ENCODE measurements around the gene ARID4B.
A peak's percentile ranks its signal among the peaks of the same experiment; 100 is the strongest.
"Not testable (repeated sequence)": the region's sequence is repeated elsewhere in the genome, so short reads cannot be mapped to it uniquely, and the experiment has no call there.

Gene ARID4B, protein sequence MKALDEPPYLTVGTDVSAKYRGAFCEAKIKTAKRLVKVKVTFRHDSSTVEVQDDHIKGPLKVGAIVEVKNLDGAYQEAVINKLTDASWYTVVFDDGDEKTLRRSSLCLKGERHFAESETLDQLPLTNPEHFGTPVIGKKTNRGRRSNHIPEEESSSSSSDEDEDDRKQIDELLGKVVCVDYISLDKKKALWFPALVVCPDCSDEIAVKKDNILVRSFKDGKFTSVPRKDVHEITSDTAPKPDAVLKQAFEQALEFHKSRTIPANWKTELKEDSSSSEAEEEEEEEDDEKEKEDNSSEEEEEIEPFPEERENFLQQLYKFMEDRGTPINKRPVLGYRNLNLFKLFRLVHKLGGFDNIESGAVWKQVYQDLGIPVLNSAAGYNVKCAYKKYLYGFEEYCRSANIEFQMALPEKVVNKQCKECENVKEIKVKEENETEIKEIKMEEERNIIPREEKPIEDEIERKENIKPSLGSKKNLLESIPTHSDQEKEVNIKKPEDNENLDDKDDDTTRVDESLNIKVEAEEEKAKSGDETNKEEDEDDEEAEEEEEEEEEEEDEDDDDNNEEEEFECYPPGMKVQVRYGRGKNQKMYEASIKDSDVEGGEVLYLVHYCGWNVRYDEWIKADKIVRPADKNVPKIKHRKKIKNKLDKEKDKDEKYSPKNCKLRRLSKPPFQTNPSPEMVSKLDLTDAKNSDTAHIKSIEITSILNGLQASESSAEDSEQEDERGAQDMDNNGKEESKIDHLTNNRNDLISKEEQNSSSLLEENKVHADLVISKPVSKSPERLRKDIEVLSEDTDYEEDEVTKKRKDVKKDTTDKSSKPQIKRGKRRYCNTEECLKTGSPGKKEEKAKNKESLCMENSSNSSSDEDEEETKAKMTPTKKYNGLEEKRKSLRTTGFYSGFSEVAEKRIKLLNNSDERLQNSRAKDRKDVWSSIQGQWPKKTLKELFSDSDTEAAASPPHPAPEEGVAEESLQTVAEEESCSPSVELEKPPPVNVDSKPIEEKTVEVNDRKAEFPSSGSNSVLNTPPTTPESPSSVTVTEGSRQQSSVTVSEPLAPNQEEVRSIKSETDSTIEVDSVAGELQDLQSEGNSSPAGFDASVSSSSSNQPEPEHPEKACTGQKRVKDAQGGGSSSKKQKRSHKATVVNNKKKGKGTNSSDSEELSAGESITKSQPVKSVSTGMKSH (N-terminal part only)

DNA sequence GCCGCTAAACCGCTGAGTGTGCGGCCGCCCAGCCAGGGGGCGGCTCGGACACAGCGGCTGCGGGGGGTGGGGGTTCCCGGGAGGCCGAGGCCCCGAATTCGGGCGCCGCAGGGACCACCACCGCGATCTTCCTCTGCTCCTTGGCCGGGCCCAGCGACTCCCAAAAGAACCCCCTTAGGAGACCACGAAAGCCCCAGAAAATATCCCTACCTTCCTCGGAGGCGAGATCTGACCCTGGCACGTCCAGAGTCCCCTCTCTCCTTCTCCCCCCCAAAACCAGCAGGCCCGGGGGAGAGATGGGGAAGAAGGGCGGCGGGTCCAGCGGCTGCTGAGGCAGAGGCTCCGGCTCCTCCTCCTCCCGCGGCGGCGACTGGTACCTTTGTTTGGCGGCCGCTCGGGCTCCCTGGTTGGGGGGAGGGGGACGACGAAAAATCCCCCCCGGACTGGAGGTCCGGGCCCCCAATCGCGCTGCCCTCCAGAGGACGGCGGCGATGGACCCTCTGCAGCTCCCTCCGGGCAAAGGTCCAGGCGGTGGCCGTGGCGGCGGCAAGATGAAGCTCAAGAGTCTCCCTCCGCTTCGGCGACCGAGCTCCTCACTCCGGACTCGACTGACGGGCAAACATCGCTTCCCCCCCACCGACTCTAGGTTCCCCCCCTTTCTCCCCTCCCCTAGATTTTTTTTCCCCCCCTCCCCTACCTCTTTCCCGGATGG, at the start of gene ARID4B:
TSS of gene ARID4B (minus strand) at position 621 of the 712 bp plus-strand sequence. CDS start 1,260 bp downstream, outside the sequence.
- intact Hi-C loops (cut with micrococcal nuclease): loop anchor here (2.0 to 10.0 kb wide), 2 partner anchors 87 to 177 kb away; partner anchors contain the start of gene B3GALNT2
- peaks cover 26% of the 10 kb centered on the region for H3K36me3 Mint-ChIP-seq (ENCODE audit: low read depth)
- no peaks in the 10 kb centered on the region for H3K27me3 Mint-ChIP-seq
- H3K4me3 Mint-ChIP-seq: no peak within 1 kb of the TSS
- no peaks in the 10 kb centered on the region for H3K9me3 Mint-ChIP-seq
- no peak within 1 kb of the TSS for H3K27ac Mint-ChIP-seq
- H3K4me1 Mint-ChIP-seq (ENCODE audit: low read depth): peaks cover 33% of the 10 kb centered on the region

DNA sequence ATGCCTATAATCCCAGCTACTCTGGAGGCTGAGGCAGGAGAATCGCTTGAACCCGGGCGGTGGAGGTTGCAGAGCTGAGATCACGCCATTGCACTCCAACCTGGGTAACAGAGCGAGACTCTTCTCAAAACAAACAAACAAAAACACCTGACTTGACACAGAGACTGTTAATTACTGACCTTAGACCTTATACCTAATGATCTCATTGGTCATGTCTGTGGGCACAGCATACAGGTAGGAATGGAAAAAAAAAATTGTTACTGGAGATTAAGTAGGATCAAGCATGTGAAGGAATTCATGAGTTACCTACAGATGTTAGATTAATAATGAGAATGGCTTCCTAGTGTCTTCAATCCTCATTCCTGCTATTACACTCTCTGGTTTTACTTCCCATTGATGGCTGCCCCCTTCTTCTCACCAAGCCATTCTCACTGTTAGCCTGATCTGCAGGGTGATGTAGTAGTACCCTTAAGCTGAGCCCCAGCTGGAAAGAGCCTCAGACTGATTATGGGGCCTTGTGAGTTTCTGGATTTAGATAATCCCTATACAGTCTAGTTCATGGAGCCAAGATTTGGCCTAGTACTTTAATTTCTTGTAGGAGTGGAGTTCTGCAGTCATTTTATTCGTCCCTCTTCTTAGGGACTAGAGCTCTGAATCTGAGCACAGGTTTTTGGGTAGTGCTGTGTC, 48.1 kb upstream of the ARID4B start:
- H3K4me3 Mint-ChIP-seq: no peak overlapping the region
- no peaks in the 10 kb centered on the region for H3K9me3 Mint-ChIP-seq
- H3K27ac Mint-ChIP-seq: no peak overlapping the region
- H3K4me1 Mint-ChIP-seq (ENCODE audit: low read depth): no peaks in the 10 kb centered on the region
- intact Hi-C loops (cut with micrococcal nuclease): no loop called here
- peaks cover 67% of the 10 kb centered on the region for H3K36me3 Mint-ChIP-seq (ENCODE audit: low read depth)
- no peaks in the 10 kb centered on the region for H3K27me3 Mint-ChIP-seq

DNA sequence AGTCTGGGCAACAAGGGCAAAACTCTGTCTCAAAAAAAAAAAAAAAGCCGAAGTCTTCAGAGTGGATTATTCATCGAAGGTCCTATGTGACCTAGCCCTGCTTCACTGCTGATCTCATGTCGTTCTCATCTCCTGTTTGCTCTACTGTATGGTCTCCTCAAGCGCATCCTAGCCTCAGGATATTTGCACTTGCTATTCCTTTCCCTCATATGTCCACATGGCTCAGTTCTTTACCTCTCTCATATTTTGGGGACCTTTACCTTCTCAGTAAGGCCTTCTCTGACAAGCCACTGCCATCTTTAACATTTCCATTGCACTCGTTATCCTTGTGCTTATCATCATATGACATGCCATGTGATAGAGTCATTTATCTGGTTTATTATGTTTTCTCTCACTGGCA, 41.8 kb upstream of the ARID4B start:
- intact Hi-C loops (cut with micrococcal nuclease): no loop called here
- peaks cover 35% of the 10 kb centered on the region for H3K36me3 Mint-ChIP-seq (ENCODE audit: low read depth)

DNA sequence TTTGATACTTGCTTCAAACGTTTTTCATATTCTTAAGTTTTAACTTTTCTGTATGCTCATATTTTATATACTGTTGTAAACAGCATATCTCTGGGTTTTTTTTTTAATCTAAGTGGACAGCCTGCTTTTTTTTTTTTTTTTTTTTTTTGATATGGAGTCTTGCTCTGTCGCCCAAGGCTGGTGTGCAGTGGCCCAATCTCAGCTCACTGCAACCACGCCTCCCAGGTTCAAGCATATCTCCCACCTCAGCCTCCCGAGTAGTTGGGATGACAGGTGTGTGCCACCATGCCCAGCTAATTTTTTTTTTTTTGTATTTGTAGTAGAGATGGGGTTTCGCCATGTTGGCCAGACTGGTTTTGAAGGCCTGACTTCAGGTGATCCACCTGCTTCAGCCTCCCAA, 40.4 kb upstream of the ARID4B start:
- no peak overlapping the region for H3K4me3 Mint-ChIP-seq
- no peaks in the 10 kb centered on the region for H3K27me3 Mint-ChIP-seq
- H3K27ac Mint-ChIP-seq: no peak overlapping the region
- peaks cover 25% of the 10 kb centered on the region for H3K4me1 Mint-ChIP-seq (ENCODE audit: low read depth)
- intact Hi-C loops (cut with micrococcal nuclease): no loop called here
- no peaks in the 10 kb centered on the region for H3K9me3 Mint-ChIP-seq
- H3K36me3 Mint-ChIP-seq (ENCODE audit: low read depth): peaks cover 27% of the 10 kb centered on the region

More for the DNA sequence above, 41.8 kb upstream of the ARID4B start:
- no peaks in the 10 kb centered on the region for H3K9me3 Mint-ChIP-seq
- H3K4me3 Mint-ChIP-seq: no peak overlapping the region
- H3K4me1 Mint-ChIP-seq (ENCODE audit: low read depth): peaks cover 25% of the 10 kb centered on the region
- H3K27ac Mint-ChIP-seq: no peak overlapping the region
- H3K27me3 Mint-ChIP-seq: no peaks in the 10 kb centered on the region

DNA sequence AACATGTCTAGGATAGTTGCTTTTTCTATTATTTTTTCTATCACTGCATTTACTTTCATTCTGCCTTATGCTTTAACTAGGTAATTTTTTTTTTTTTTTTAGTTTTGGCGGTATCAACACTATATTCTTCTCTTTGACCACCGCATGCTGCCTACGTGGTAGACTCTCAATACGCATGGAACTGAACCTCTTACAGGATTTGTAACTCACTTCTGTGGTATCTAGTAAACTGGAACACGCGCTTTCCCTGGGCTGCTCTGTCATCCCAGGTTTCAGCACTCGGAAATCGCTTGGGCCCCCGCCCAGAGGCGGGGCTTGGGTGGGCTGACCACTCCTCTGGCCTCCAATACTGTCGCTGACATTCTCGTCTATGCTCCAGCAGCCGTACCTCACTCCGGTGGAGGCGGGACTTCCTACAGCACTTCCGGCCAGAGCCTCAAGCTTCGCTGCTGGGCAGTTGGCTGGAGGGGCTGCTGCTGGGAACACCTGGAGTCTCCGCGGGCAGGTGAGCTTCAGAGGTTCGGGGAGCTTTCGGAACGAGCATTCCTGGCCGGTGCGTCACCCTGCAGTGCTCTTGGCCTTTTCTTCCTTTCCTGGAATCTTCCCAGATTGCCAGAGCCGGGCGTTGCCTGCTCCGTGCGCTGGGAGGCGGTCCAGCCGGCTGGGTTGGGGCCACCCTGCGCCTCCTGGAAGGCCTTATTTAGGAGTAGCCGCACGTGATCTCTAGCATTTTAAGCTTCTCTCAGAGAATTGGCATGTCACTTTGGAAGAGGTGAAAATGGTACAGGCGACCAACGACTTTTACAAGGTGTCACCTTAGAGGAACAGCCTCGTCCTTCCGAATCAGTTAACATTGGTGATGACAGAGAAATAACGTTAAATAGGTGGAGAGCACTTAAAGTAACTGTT, 39.3 kb upstream of the ARID4B start, which contains the start of gene TBCE:
TSS of gene TBCE (plus strand) at position 428 of the 909 bp plus-strand sequence. CDS start 12,623 bp downstream, outside the sequence.
- Mint-ChIP-seq H3K4me3 (peak within 1 kb of the TSS; percentile 93), H3K4me1 (ENCODE audit: low read depth) (peaks cover 25% of the 10 kb centered on the region), H3K27ac (peak within 1 kb of the TSS; percentile 91), H3K27me3 (no peaks in the 10 kb centered on the region), H3K36me3 (ENCODE audit: low read depth) (peaks cover 23% of the 10 kb centered on the region), H3K9me3 (no peaks in the 10 kb centered on the region)
- intact Hi-C loops (cut with micrococcal nuclease): no loop called here

DNA sequence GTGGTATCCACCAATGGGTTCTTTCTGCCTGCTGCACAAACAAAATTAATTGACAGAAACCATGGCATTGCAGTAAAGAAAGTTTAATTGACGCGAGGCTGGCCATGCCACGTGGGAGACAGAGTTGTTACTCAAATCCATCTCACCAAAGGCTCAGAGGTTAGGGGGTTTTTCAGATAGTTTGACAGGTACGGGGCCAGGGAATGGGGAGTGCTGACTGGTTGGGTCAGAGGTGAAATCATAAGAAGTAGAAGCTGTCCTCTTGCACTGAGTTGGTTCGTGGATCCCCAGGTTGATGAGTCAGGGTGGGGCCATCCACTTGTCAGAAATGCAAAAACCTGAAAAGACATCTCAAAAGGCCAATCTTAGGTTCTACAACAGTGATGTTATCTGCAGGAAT, 38.3 kb upstream of the ARID4B start:
- no peaks in the 10 kb centered on the region for H3K27me3 Mint-ChIP-seq
- intact Hi-C loops (cut with micrococcal nuclease): no loop called here
- peaks cover 19% of the 10 kb centered on the region for H3K36me3 Mint-ChIP-seq (ENCODE audit: low read depth)
- peak overlapping the region; percentile 13 for H3K27ac Mint-ChIP-seq
- no peak overlapping the region for H3K4me3 Mint-ChIP-seq
- peaks cover 26% of the 10 kb centered on the region for H3K4me1 Mint-ChIP-seq (ENCODE audit: low read depth)
- H3K9me3 Mint-ChIP-seq: no peaks in the 10 kb centered on the region

DNA sequence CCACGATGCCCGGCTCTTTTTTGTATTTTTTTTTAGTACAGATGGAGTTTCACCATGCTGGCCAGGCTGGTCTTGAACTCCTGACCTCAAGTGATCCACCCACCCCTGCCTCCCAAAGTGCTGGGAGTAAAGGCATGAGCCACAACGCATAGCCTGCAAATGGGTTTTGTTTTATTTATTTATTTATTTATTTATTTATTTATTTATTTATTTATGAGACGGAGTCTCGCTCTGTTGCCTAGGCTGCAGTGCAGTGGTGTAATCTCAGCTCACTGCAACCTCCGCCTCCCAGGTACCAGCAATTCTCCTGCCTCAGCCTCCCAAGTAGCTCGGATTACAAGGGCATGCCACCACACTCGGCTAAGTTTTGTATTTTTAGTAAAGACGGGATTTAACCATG, 36.2 kb upstream of the ARID4B start:
- H3K4me1 Mint-ChIP-seq (ENCODE audit: low read depth): peaks cover 21% of the 10 kb centered on the region
- H3K27ac Mint-ChIP-seq; H3K36me3 Mint-ChIP-seq (ENCODE audit: low read depth); intact Hi-C loops (cut with micrococcal nuclease); H3K9me3 Mint-ChIP-seq; H3K27me3 Mint-ChIP-seq; H3K4me3 Mint-ChIP-seq: not testable (repeated sequence)

DNA sequence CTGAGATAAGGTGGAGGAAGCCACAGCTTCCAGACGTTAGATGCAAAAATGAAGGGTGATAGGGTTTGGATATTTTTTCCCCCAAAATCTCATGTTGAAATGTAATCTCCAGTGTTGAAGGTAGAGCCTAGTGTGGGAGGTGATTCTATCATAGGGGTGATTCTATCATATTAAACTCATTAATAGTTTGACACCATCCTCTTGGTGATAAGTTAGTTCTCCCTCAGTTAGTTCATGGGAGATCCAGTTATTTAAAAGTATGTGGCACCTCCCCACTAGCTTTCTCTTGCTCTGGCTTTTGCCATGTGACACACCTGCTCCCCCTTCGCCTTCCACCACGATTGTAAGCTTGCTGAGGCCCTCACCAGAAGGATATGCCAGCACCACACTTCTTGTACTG, 30.9 kb upstream of the ARID4B start:
- H3K27ac Mint-ChIP-seq: no peak overlapping the region
- H3K4me1 Mint-ChIP-seq (ENCODE audit: low read depth): peaks cover 6% of the 10 kb centered on the region
- H3K27me3 Mint-ChIP-seq: no peaks in the 10 kb centered on the region
- intact Hi-C loops (cut with micrococcal nuclease): no loop called here
- H3K4me3 Mint-ChIP-seq: no peak overlapping the region
- no peaks in the 10 kb centered on the region for H3K36me3 Mint-ChIP-seq (ENCODE audit: low read depth)
- H3K9me3 Mint-ChIP-seq: no peaks in the 10 kb centered on the region

DNA sequence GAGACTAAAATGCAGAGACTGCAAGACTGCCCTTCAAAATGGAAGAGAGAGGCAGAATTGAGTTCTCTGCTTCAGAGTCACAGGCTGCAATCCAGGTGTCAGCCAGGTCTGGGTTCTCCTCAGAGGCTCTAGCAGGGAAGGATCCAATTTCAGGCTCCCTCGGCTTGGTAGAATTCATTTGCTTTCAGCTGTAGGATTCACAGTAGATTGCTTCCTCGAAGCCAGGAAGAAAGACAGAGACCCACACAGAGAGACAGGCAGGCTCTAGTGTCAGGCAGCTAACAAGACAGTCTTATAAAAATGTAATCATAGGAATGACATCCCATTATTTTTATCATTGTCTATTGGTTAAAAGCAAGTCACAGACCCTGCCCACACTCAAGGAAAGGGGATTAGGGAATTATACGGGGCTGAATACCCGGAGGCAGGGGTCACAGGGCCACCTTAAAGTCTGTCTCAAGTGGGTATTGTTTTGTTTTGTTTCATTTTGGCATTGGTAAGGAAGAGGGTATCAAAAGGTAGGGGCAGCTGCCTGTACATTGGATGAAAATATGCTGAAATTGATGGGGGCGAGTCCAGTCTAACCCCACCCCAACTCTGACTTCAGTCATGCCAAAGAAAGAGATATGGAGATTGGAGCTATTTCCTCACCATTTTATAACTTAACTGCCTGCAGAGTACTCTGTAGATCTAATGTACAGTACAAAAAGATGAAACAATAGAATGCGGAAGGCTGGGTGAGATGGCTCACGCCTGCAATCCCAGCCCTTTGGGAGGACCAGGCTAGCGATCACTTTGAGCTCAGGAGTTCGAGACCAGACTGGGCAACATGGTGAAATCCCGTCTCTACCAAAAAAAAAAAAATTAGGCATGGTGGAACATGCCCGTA, 29.8 kb upstream of the ARID4B start:
- Mint-ChIP-seq H3K9me3 (no peaks in the 10 kb centered on the region), H3K4me1 (ENCODE audit: low read depth) (peaks cover 6% of the 10 kb centered on the region), H3K4me3 (no peak overlapping the region), H3K27me3 (no peaks in the 10 kb centered on the region), H3K36me3 (ENCODE audit: low read depth) (no peaks in the 10 kb centered on the region), H3K27ac (no peak overlapping the region)
- intact Hi-C loops (cut with micrococcal nuclease): no loop called here

DNA sequence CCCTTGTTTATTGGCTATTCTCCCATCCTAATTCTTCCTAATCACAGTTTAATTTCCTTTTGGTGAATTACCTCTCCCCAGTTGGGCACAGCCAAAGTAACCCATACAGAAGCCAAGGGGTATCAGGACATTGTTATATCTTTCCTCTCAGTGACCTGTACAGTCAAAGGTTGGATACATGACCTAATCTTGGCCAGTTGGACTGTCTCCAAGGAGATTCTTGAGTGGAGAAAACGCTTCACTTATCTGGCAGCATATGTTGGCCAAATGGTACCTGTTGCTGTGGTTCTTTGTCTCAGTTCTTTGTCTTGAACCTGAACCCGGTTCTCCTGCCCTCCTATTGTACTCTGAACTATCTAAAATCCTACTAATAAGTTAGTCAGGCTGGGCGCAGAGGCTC, 23.9 kb upstream of the ARID4B start:
- no peaks in the 10 kb centered on the region for H3K9me3 Mint-ChIP-seq
- no peaks in the 10 kb centered on the region for H3K4me1 Mint-ChIP-seq (ENCODE audit: low read depth)
- intact Hi-C loops (cut with micrococcal nuclease): no loop called here
- H3K27me3 Mint-ChIP-seq: no peaks in the 10 kb centered on the region
- no peak overlapping the region for H3K4me3 Mint-ChIP-seq
- peaks cover 13% of the 10 kb centered on the region for H3K36me3 Mint-ChIP-seq (ENCODE audit: low read depth)
- no peak overlapping the region for H3K27ac Mint-ChIP-seq

DNA sequence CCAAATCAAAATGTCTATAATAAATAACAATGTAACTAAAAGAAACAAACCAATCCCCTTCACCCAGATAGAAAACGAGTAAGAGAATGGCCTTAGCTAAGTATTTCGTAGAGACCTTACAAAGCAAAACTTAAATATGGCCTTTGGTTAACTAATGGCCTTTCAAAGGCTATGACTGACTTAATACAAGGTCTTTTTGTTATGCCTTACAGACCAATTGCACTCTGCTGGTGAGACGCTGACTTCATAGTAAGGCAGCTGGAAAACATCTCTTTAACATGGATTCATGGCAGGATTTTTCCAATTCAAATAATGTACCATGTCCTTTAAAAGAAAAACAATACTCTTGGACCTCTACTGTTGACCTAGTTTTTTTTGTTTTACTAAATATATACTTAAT, 23.5 kb upstream of the ARID4B start:
- Mint-ChIP-seq H3K36me3 (ENCODE audit: low read depth) (peaks cover 18% of the 10 kb centered on the region), H3K27me3 (no peaks in the 10 kb centered on the region), H3K27ac (no peak overlapping the region), H3K4me1 (ENCODE audit: low read depth) (no peaks in the 10 kb centered on the region), H3K4me3 (no peak overlapping the region), H3K9me3 (no peaks in the 10 kb centered on the region)
- intact Hi-C loops (cut with micrococcal nuclease): no loop called here
